ENCODE data around the gene APOC3. TPM values are rescaled to one million over a fixed set of nuclear protein-coding genes. Genes with fewer than 3 reads are reported as not detected.

The APOC3 gene
- 0.46 TPM for total RNA-seq
- long read RNA-seq: 0 reads

- intact Hi-C loops (cut with DNase I): no loop called here
- ATAC-seq (ENCODE audit: poor library complexity) (no peak), DNase-seq (no peak)
These were observed at the start of gene APOC3 for GRCh38 chr11:116829525-116830183. APOC3 (plus strand) TSS chr11:116829907; CDS start chr11:116830583, 676 bp downstream.

GRCh38 chr11:116782728-116783127 lies 47.0 kb upstream of the APOC3 start:
- DNase-seq (no peak), ATAC-seq (ENCODE audit: poor library complexity) (no peak)
- intact Hi-C loops (cut with DNase I): no loop called here

GRCh38 chr11:116786326-116786725 lies 43.4 kb upstream of the APOC3 start:
- intact Hi-C loops (cut with DNase I): no loop called here
- no peak for DNase-seq
- no peak for ATAC-seq (ENCODE audit: poor library complexity)

- no peak for ATAC-seq (ENCODE audit: poor library complexity)
- intact Hi-C loops (cut with DNase I): no loop called here
- DNase-seq: no peak
These were observed 42.7 kb upstream of the APOC3 start for GRCh38 chr11:116786966-116787365.

GRCh38 chr11:116787436-116787785 lies 42.3 kb upstream of the APOC3 start:
- ATAC-seq (ENCODE audit: poor library complexity) (no peak), DNase-seq (no peak)
- intact Hi-C loops (cut with DNase I): no loop called here

- intact Hi-C loops (cut with DNase I): loop anchor here (2.0 kb wide), 1 partner anchor 313 kb away; no protein-coding TSS in a partner anchor
- DNase-seq (peak; percentile 92), ATAC-seq (ENCODE audit: poor library complexity) (peak; percentile 93)
These were observed 41.8 kb upstream of the APOC3 start, which contains the start of gene ZPR1 for GRCh38 chr11:116787786-116788486. ZPR1 (minus strand) TSS chr11:116788023; CDS start chr11:116787990, 33 bp downstream.

GRCh38 chr11:116788534-116788933 lies 41.2 kb upstream of the APOC3 start:
- intact Hi-C loops (cut with DNase I): loop anchor here (2.0 kb wide), 1 partner anchor 312 kb away; no protein-coding TSS in a partner anchor
- ATAC-seq (ENCODE audit: poor library complexity): no peak
- DNase-seq: no peak

- intact Hi-C loops (cut with DNase I): loop anchor here (2.0 kb wide), 1 partner anchor 312 kb away; no protein-coding TSS in a partner anchor
- ATAC-seq (ENCODE audit: poor library complexity) (no peak), DNase-seq (no peak)
These were observed 40.7 kb upstream of the APOC3 start for GRCh38 chr11:116788975-116789374.

- no peak for ATAC-seq (ENCODE audit: poor library complexity)
- no peak for DNase-seq
- intact Hi-C loops (cut with DNase I): loop anchor here (10.0 kb wide), 1 partner anchor 434 kb away; no protein-coding TSS in a partner anchor
These were observed 39.3 kb upstream of the APOC3 start for GRCh38 chr11:116790167-116791001.

GRCh38 chr11:116791002-116791812 lies 38.5 kb upstream of the APOC3 start:
- ATAC-seq (ENCODE audit: poor library complexity): peak; percentile 81

GRCh38 chr11:116791813-116792143 lies 37.9 kb upstream of the APOC3 start, which contains the start of gene APOA5:
APOA5 (minus strand) TSS chr11:116791879; CDS start chr11:116791860, 19 bp downstream.
- ATAC-seq (ENCODE audit: poor library complexity): no peak
- intact Hi-C loops (cut with DNase I): loop anchor here (10.0 kb wide), 1 partner anchor 433 kb away; no protein-coding TSS in a partner anchor
- DNase-seq: no peak

More at GRCh38 chr11:116791002-116791812, 38.5 kb upstream of the APOC3 start:
- intact Hi-C loops (cut with DNase I): loop anchor here (10.0 kb wide), 1 partner anchor 434 kb away; no protein-coding TSS in a partner anchor
- peak; percentile 89 for DNase-seq

- no peak for DNase-seq
- intact Hi-C loops (cut with DNase I): loop anchor here (10.0 kb wide), 1 partner anchor 432 kb away; no protein-coding TSS in a partner anchor
- no peak for ATAC-seq (ENCODE audit: poor library complexity)
These were observed 37.4 kb upstream of the APOC3 start for GRCh38 chr11:116792144-116792868.

GRCh38 chr11:116792869-116793771 lies 36.6 kb upstream of the APOC3 start:
- intact Hi-C loops (cut with DNase I): loop anchor here (10.0 kb wide), 1 partner anchor 432 kb away; no protein-coding TSS in a partner anchor
- ATAC-seq (ENCODE audit: poor library complexity) (no peak), DNase-seq (no peak)

- no peak for ATAC-seq (ENCODE audit: poor library complexity)
- intact Hi-C loops (cut with DNase I): loop anchor here (10.0 kb wide), 1 partner anchor 431 kb away; no protein-coding TSS in a partner anchor
- no peak for DNase-seq
These were observed 36.0 kb upstream of the APOC3 start for GRCh38 chr11:116793772-116794097.

- ATAC-seq (ENCODE audit: poor library complexity): no peak
- DNase-seq: no peak
- intact Hi-C loops (cut with DNase I): loop anchor here (10.0 kb wide), 1 partner anchor 430 kb away; no protein-coding TSS in a partner anchor
These were observed 34.9 kb upstream of the APOC3 start for GRCh38 chr11:116794851-116795250.

- no peak for ATAC-seq (ENCODE audit: poor library complexity)
- intact Hi-C loops (cut with DNase I): loop anchor here (10.0 kb wide), 1 partner anchor 428 kb away; no protein-coding TSS in a partner anchor
- DNase-seq: no peak
These were observed 33.2 kb upstream of the APOC3 start for GRCh38 chr11:116796548-116796947.

Measured in Right ventricle myocardium superior (tissue), 1 donor.